Caco-2 (cell line): ENCODE results near the gene CROCC2. TPM values are rescaled to one million over a fixed set of nuclear protein-coding genes. Genes with fewer than 3 reads are reported as not detected.

Source experiments
- BruUV-seq: library from RNA; stranded (reverse); fragments of 400-500 nt; replicated peaks from 2 replicates; lab custom pipeline; 2021; lab: Mats Ljungman, UMichigan
- CTCF ChIA-PET: fragments of 300-600 bp; sonication (Branson Sonifier 250); formaldehyde crosslinking; loops from one replicate; lab custom pipeline; 2022; ENCODE audit warnings: antibody characterized with exemption; lab: Charles Lee
- POLR2A ChIA-PET: fragments of 300-600 bp; sonication (Branson Sonifier 250); formaldehyde crosslinking; loops from one replicate; lab custom pipeline; 2022; ENCODE audit warnings: antibody characterized with exemption; lab: Charles Lee
- DNase-seq, 2 experiments: peaks; one replicate each; pipeline versions ENCODE4 v3.0.0 to v3.0.0-alpha.2; 2020 to 2022
- H3K27me3 ChIP-seq: replicated peaks from 2 replicates; pipeline ENCODE4 v1.6.0; 2011; ENCODE audit warnings: low read length; ENCODE audit not compliant: control insufficient read depth, insufficient read depth
- H3K36me3 ChIP-seq: 2 replicates; pipeline ENCODE4 v1.5.1; 2011; ENCODE audit warnings: low read length; ENCODE audit not compliant: control insufficient read depth, insufficient read depth
- H3K4me1 ChIP-seq: fragments of 250-450 bp; sonication (Bioruptor Pico); 2 replicates; pipeline ENCODE4 v1.5.1; 2020; ENCODE audit warnings: mild to moderate bottlenecking
- H3K4me3 ChIP-seq: 2 replicates; pipeline ENCODE4 v1.5.1; 2011; ENCODE audit warnings: low read depth, mild to moderate bottlenecking, control low read depth, low read length
- H3K9me3 ChIP-seq: fragments of 250-450 bp; sonication (Bioruptor Pico); 2 replicates; pipeline ENCODE4 v1.5.1; 2020; ENCODE audit warnings: mild to moderate bottlenecking, moderate library complexity
- H3K27ac Mint-ChIP-seq: one replicate; pipeline ENCODE4 v1.8.0; 2022; ENCODE audit warnings: mixed read lengths; ENCODE audit not compliant: unreplicated experiment
- H3K27me3 Mint-ChIP-seq: one replicate; pipeline ENCODE4 v1.8.0; 2022; ENCODE audit warnings: mixed read lengths; ENCODE audit not compliant: insufficient read depth, unreplicated experiment
- H3K36me3 Mint-ChIP-seq: one replicate; pipeline ENCODE4 v1.8.0; 2022; ENCODE audit warnings: mild to moderate bottlenecking, mixed read lengths; ENCODE audit not compliant: insufficient read depth, unreplicated experiment
- H3K4me1 Mint-ChIP-seq: one replicate; pipeline ENCODE4 v1.8.0; 2022; ENCODE audit warnings: low read depth, mixed read lengths; ENCODE audit not compliant: unreplicated experiment
- H3K4me3 Mint-ChIP-seq: one replicate; pipeline ENCODE4 v1.8.0; 2022; ENCODE audit warnings: mild to moderate bottlenecking, moderate library complexity, mixed read lengths; ENCODE audit not compliant: unreplicated experiment
- H3K9me3 Mint-ChIP-seq: one replicate; pipeline ENCODE4 v1.8.0; 2022; ENCODE audit warnings: mixed read lengths; ENCODE audit not compliant: unreplicated experiment
- intact Hi-C: fragments of 100-400 bp; cut with micrococcal nuclease; formaldehyde crosslinking; loops from one replicate; pipeline ENCODE4 v1.10.0; 2022; ENCODE audit not compliant: unreplicated experiment
- total RNA-seq: library from RNA; stranded (reverse); gene quantifications from 2 replicates; pipeline ENCODE4 v1.2.3, GENCODE V29; 2022
- TF ChIP-seq, protein P1 (sequence below), 2 experiments: fragments of 200-600 bp in 1 of 2; IDR thresholded peaks; 1 replicate in 1 of 2; 2 replicates in 1 of 2; pipeline versions ENCODE4 v1.5.1 to v1.8.0; 2011 to 2022; ENCODE audit warnings: antibody characterized with exemption in 1 of 2, control low read depth in 1 of 2, inconsistent platforms in 1 of 2, low read depth in 1 of 2, low read length in 1 of 2, mild to moderate bottlenecking in 1 of 2, moderate library complexity in 1 of 2; ENCODE audit not compliant: insufficient read depth in 1 of 2, severe bottlenecking in 1 of 2, unreplicated experiment in 1 of 2

Gene CROCC2
- total RNA-seq, 1 experiment from 2014 or later = not detected

DNA sequence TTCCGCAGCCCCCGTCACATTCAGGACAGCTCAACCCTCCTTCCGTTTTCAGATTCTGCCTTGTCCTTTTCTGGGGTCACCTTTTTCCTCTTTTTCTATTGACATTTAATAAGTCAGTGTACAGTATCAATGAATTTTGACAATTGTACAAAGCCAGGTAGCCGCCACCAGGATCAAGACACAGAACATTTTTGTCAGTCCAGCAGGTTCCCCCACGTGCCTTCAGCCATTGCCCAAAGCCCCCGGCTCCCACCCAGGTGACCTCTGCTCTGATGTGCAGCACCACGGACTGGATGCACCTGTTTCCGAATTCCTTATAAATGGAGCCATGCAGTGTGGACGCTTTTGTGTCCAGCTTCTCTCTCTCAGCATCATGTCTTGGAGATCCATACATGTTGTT, 30.0 kb downstream of the CROCC2 start:
- no peak for DNase-seq
- Mint-ChIP-seq H3K27ac (no peak overlapping the region), H3K36me3 (no peaks in the 10 kb centered on the region), H3K27me3 (peaks cover 2% of the 10 kb centered on the region), H3K4me3 (no peak overlapping the region), H3K4me1 (no peaks in the 10 kb centered on the region), H3K9me3 (no peaks in the 10 kb centered on the region)
- intact Hi-C loops = no loop called here
- ChIA-PET CTCF (no interaction called here), POLR2A (no interaction called here)
- Histone ChIP-seq H3K4me3 (no peak overlapping the region), H3K36me3 (no peaks in the 10 kb centered on the region), H3K27me3 (no peaks in the 10 kb centered on the region), H3K4me1 (no peaks in the 10 kb centered on the region), H3K9me3 (peaks cover 4% of the 10 kb centered on the region)
- no TSS peak for BruUV-seq
- TF ChIP-seq, protein P1, sequence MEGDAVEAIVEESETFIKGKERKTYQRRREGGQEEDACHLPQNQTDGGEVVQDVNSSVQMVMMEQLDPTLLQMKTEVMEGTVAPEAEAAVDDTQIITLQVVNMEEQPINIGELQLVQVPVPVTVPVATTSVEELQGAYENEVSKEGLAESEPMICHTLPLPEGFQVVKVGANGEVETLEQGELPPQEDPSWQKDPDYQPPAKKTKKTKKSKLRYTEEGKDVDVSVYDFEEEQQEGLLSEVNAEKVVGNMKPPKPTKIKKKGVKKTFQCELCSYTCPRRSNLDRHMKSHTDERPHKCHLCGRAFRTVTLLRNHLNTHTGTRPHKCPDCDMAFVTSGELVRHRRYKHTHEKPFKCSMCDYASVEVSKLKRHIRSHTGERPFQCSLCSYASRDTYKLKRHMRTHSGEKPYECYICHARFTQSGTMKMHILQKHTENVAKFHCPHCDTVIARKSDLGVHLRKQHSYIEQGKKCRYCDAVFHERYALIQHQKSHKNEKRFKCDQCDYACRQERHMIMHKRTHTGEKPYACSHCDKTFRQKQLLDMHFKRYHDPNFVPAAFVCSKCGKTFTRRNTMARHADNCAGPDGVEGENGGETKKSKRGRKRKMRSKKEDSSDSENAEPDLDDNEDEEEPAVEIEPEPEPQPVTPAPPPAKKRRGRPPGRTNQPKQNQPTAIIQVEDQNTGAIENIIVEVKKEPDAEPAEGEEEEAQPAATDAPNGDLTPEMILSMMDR (IDR thresholded peaks at IDR 0.05; ENCODE audit: insufficient read depth in 1 of 2, low read depth in 1 of 2, low read length in 1 of 2, severe bottlenecking in 1 of 2, unreplicated experiment in 1 of 2) = no peak

DNA sequence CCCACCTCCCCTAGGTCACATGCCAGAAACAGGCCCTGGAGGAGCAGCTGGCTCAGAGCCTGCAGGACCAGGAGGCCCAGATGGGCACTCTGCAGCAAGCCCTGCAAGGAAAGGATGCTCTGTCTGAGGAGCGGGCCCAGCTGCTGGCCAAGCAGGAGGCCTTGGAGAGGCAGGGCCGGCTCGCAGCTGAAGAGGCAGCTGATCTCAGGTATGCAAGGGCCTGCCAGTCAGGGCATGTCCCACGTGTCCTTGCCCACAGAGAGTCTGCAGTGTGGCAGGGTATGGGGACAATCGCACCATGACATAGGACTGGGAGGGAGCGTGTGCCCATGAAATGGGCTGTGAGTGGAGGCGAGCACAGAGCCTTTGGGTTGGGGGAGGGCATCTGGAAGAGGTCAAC, 39.9 kb downstream of the CROCC2 start:
- BruUV-seq = no TSS peak
- Mint-ChIP-seq H3K27me3 (peaks cover 3% of the 10 kb centered on the region), H3K4me1 (no peaks in the 10 kb centered on the region), H3K27ac (no peak overlapping the region), H3K9me3 (no peaks in the 10 kb centered on the region), H3K4me3 (no peak overlapping the region), H3K36me3 (no peaks in the 10 kb centered on the region)
- H3K27me3 ChIP-seq = no peaks in the 10 kb centered on the region
- TF ChIP-seq, protein P1 (IDR thresholded peaks at IDR 0.05; ENCODE audit: insufficient read depth in 1 of 2, low read depth in 1 of 2, low read length in 1 of 2, severe bottlenecking in 1 of 2, unreplicated experiment in 1 of 2) = no peak
- no peaks in the 10 kb centered on the region for H3K36me3 ChIP-seq
- no peak overlapping the region for H3K4me3 ChIP-seq
- ChIA-PET CTCF (no interaction called here), POLR2A (no interaction called here)
- no peaks in the 10 kb centered on the region for H3K4me1 ChIP-seq
- no peak for DNase-seq
- no peaks in the 10 kb centered on the region for H3K9me3 ChIP-seq
- intact Hi-C loops = no loop called here

- DNase-seq = no peak
- H3K4me1 ChIP-seq = no peaks in the 10 kb centered on the region
- Mint-ChIP-seq H3K27ac (no peak overlapping the region), H3K4me3 (no peak overlapping the region), H3K9me3 (no peaks in the 10 kb centered on the region), H3K4me1 (no peaks in the 10 kb centered on the region), H3K36me3 (no peaks in the 10 kb centered on the region), H3K27me3 (peaks cover 3% of the 10 kb centered on the region)
- no peaks in the 10 kb centered on the region for H3K9me3 ChIP-seq
- TF ChIP-seq, protein P1 (IDR thresholded peaks at IDR 0.05; ENCODE audit: insufficient read depth in 1 of 2, low read depth in 1 of 2, low read length in 1 of 2, severe bottlenecking in 1 of 2, unreplicated experiment in 1 of 2) = no peak
- no TSS peak for BruUV-seq
- H3K36me3 ChIP-seq = no peaks in the 10 kb centered on the region
- ChIA-PET CTCF (no interaction called here), POLR2A (no interaction called here)
- no peaks in the 10 kb centered on the region for H3K27me3 ChIP-seq
- no peak overlapping the region for H3K4me3 ChIP-seq
- intact Hi-C loops = no loop called here
Measured at GRCh38 chr2:240946654-240947053, 40.5 kb downstream of the CROCC2 start.
